SK-N-MC (cell line): Measurements from ENCODE around the gene CDH23.

Source experiments
- EZH2 ChIP-seq: fragments of 200-600 bp; sonication (generic); IDR thresholded peaks from one replicate; pipeline ENCODE4 v1.6.1; 2017; ENCODE audit warnings: antibody characterized with exemption
- FOXP2 ChIP-seq: optimal IDR thresholded peaks from 2 replicates; pipeline ENCODE3; 2011; ENCODE audit warnings: mild to moderate bottlenecking, moderate library complexity; ENCODE audit not compliant: insufficient read depth; ENCODE audit errors: extremely low read length, control extremely low read depth
- POLR2AphosphoS5 ChIP-seq: IDR thresholded peaks from 2 replicates; pipeline ENCODE4 v1.6.1; 2012; ENCODE audit warnings: mild to moderate bottlenecking, low read depth, low read length, borderline replicate concordance

DNA sequence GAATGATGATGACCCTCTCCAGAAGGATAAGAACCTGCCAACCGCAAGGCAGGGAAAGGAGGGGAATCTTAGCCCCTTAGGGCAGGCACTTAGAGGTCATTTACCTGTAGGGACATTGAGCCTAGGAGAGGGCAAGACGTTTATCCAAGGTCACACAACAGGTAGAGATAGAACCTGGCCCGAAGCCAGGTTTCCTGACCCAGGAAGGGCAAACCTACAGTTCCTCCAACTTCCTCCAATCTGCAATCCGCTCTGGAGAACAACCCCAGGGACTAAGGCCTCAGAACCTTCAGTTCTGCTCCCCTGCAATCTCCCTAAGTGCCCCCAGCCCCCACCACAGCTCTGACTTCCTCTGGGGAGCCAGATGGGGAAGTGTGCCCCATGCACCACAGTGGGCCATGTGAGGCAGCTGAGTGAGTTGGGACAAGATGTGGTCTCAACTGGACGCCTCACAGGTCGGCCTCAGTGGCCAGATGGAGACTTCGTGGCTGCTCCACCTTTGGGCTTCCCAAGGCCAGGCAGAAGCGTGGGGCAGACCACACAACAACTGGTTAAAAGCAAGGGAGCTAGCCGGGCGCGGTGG lies 455.7 kb downstream of the CDH23 start:
- TF ChIP-seq POLR2AphosphoS5 = no peak
- no peak for TF ChIP-seq FOXP2
- no peak for TF ChIP-seq EZH2
